ENCODE data around the gene PPP1R12A. TPM values are rescaled to one million over a fixed set of nuclear protein-coding genes. Genes with fewer than 3 reads are reported as not detected.

PPP1R12A gene
- total RNA-seq, 1 donor = 207 TPM

GRCh38 chr12:79732638-79733037, 202.3 kb downstream of the PPP1R12A start:
- DNase-seq (ENCODE audit: low read depth) = no peak
- no peak for TF ChIP-seq CTCF (IDR thresholded peaks at IDR 0.05; ENCODE audit: insufficient read depth, low read depth, low read length)

GRCh38 chr12:79725987-79726386, 208.9 kb downstream of the PPP1R12A start:
- H3K4me3 ChIP-seq (ENCODE audit: low read depth, low read length) = no peak overlapping the region
- peak; percentile 52 for DNase-seq (ENCODE audit: low read depth)
- TF ChIP-seq CTCF (IDR thresholded peaks at IDR 0.05; ENCODE audit: insufficient read depth, low read depth, low read length) = no peak

More at GRCh38 chr12:79732638-79733037, 202.3 kb downstream of the PPP1R12A start:
- no peak overlapping the region for H3K4me3 ChIP-seq (ENCODE audit: low read depth, low read length)

Small RNA genes lying within 50 kb of the gene (small RNA-seq; reads per million reads assigned to genes)
- not detected for gene RNA5SP363

Other genes with a start within 250 kb of the PPP1R12A start
- 48.0 and 64.3 TPM in 2 replicates for gene PAWR, start 244.1 kb downstream of the PPP1R12A start, total RNA-seq
- under 0.01 TPM in 2 replicates for gene OTOGL, start 164.4 kb upstream of the PPP1R12A start, total RNA-seq